Umbilical cord (tissue), 2 donors: ENCODE measurements around the gene CPEB1. TPM values are rescaled to one million over a fixed set of nuclear protein-coding genes. Genes with fewer than 3 reads are reported as not detected.

ENCODE experiments used
- DNase-seq: peaks from one replicate; pipeline ENCODE4 v3.0.0-alpha.2; 2015; ENCODE audit warnings: low spot score
- total RNA-seq: library from RNA; depleted of rRNA; stranded (reverse); fragments of >200 nt; gene quantifications from one replicate; pipeline ENCODE4 v1.2.3, GENCODE V29; 2014; ENCODE audit warnings: low replicate concordance; ENCODE audit not compliant: insufficient read depth

The CPEB1 gene
- 9.9 TPM for total RNA-seq

GRCh38 chr15:82647045-82647834, at the start of gene CPEB1:
Gene CPEB1, minus strand, starts transcription at chr15:82647363. Its CDS starts 18,904 bp downstream, at chr15:82628459.
- peak; percentile 47 for DNase-seq

GRCh38 chr15:82692171-82692570, 45.0 kb upstream of the CPEB1 start:
- no peak for DNase-seq

GRCh38 chr15:82689147-82689546, 42.0 kb upstream of the CPEB1 start:
- no peak for DNase-seq

DNA sequence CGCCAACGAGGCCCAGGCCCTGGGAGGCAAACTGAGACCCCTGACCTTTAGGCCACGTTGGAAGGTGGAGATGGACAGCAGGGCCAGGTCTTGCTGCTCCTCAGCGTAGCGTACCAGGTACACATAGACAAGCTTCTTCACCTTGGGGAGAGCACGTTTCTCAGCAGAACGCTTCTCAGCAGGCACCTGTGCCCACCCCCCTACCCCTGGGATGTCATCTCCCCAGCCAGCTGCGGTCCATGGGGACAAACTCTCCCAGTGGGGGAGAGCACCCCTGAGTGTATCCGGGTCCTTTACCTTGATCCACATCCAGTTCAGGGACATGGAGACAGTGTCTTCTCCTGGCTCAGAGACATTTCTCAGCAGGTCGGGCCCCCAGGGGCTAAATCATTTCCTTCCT, 41.5 kb upstream of the CPEB1 start:
- no peak for DNase-seq

- no peak for DNase-seq
Measured at GRCh38 chr15:82681371-82681770, 34.2 kb upstream of the CPEB1 start.

GRCh38 chr15:82680200-82681102, 33.3 kb upstream of the CPEB1 start:
- peak; percentile 13 for DNase-seq

DNA sequence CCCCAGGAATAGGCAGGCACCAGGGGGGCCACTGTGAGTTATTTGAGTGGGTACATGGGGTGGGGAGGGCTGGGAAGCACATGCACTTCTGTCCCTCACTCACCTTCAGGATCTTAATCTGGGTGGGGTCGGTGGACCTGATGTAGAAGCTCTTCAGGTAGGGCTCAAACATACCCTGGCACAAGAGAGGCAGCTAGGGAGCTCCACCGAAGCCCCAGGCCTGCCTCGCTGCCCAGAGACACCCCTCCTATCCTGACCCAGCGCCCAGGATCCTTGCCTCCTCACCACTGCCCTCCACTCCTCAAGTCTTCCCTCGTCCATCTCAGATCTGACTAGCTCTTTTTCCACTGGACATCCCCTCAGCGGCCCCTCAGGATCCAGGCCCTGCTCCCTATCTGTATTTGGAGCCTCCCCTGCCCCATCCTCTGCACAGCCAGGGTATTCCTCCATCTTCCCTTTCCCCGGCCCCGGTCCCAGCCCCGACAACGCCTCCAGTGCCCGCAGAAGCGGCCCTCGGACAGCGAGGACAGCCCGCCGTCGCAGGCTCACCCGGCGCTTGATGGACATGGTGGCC, 32.5 kb upstream of the CPEB1 start:
- no peak for DNase-seq

DNA sequence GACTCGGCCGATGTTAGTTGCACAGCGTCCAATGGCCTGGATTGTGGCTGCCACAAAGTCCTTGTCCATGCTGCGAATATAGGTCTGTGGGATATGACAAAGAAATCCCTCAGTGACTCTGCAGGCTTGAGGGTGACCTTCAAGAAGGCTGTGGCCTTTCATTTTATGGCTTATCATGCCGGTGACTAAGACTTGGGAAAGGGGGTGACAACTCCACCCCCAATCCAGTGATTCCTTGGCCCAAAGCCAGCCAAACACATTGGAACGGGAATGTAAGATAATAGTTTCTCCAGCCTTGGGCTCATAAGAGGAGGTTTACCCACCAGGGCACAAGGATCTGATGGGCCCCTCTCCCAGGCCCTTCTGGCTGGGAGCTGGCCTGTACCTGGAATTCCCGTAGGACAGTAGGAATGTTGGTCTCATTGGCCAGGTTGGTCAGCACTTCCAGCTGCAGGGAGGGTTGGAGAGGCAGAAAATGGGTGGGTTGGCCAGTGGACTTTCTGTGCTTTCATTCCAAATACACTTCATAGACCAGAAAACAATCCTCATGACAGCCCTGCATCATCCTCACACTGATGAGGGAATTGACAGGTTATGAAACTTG, 30.7 kb upstream of the CPEB1 start:
- DNase-seq: no peak

DNA sequence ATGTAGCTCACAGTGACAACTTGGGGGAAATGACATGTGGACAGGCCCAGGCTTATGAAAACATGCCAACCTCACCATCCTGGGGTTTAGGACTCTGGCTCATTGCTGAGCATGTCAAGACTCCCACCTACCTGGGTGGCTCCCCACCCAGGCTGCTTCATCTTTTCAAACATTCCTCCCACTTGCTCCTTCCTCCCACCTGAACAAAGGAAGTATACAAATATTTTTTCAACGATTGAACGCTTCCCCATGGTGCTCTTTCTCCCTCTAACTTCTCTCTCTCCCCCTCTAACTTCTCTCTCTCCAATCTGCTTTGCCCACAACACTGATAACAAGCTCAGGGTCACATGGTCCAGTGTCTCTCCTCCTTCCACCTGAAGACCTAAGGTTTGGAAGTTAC, 27.7 kb upstream of the CPEB1 start:
- DNase-seq: no peak

DNA sequence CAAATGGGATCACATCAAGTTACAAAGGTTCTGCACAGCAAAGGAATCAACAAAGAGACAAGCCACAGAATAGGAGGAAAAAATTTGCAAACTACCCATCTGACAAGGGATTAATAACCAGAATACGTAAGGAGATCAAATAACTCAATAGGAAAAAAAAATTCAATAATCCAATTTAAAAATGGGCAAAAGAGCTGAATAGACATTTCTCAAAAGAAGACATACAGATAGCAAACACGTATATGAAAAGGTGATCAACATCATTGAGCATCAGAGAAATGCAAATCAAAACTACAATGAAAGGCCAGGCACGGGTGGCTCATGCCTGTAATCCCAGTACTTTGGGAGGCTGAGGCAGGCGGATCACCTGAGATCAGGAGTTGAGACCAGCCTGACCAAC, 23.5 kb upstream of the CPEB1 start:
- DNase-seq: no peak

DNA sequence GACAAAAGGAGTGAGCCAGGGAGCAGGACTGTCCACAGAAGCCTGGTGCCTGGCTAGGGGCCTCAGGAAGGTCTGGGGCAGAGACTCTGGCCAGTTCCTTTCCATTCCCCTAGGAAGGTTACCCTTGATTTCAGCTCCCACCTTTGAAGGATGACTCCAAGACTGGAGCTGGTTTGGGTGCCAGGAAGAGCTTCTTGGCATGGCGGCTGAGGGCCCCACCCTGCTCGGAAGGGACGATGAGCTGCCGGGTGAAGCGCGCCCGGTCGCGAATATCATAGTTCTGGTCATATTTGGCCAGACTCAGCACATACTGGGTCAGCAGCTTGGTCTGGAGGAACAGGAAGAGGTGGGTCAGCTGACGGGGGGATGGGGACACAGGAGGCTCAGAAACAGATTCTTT, 19.4 kb upstream of the CPEB1 start:
- no peak for DNase-seq

GRCh38 chr15:82664021-82664420, 16.9 kb upstream of the CPEB1 start:
- no peak for DNase-seq

GRCh38 chr15:82663186-82663600, 16.0 kb upstream of the CPEB1 start:
- DNase-seq: peak; percentile 40

- no peak for DNase-seq
Measured at GRCh38 chr15:82662641-82663040, 15.5 kb upstream of the CPEB1 start.

GRCh38 chr15:82660378-82660777, 13.2 kb upstream of the CPEB1 start:
- DNase-seq: no peak

DNA sequence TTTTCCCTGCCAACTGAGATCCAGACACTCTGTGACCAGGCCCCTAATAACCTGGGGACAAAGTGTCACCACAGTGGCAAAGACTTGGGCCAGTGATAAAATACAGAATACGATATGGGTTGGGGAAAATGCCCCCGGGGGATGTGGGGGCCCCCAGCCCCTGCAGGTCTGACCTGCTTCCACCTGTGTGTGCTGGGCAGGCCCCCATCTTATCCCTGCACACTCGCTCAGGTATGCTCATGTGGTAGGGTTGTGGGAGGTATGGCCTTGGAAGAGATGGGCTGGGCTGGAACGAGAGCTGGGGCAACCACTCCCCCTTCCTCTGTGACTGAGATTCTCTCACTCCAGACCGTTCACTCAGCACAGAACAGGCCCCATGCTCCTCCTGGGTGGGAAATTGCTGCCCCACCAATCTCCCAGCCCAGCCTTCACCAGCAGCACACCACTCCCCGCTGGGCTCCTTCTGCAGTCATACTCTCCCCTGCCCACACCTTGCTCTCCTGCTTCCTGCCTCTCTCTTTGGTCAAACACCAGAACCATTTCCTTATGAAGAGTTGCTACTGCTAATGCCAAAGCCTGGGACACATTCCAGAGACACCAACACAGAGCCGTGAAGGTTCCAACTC, 9.6 kb upstream of the CPEB1 start:
- DNase-seq: no peak

- DNase-seq: no peak
Measured at GRCh38 chr15:82655606-82656005, 8.4 kb upstream of the CPEB1 start.

DNA sequence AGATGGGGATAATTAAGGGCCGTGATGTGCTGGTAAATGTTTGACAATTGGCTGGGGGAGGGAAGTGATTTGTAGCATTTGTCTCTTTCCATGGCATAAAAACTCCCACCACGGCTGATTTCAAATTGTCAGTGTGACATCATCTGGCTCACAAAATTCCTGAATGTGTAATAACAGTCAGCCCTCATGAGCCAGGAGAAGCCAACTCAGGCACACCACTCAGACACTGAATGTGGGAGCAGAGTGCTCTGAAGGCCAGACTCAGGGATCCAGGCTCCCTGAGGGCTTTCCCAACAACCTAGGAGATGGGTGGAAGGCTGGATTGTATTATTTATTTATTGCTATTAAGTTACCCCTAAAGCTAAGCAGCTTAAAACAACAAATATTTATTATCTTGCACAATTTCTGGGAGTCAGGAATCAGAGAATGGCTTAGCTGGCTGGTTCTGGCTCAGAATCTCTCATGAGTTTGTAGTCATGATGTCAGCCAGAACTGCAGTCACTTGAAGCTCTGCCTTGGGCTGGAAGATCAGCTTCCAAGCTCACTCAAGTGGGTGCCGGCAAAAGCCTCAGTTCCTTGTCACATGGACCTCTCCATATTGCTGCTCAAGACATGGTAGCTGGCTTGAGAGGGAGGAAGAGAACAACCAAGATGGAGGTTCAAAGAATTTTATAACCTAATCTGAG, 6.5 kb upstream of the CPEB1 start:
- no peak for DNase-seq

- no peak for DNase-seq
Measured at GRCh38 chr15:82651708-82652107, 4.5 kb upstream of the CPEB1 start.

GRCh38 chr15:82650046-82650670, 3.0 kb upstream of the CPEB1 start:
- no peak for DNase-seq
